HUDEP-2 (cell line): Measurements from ENCODE around the gene TRIM72.
"Not testable (repeated sequence)": the region's sequence is repeated elsewhere in the genome, so short reads cannot be mapped to it uniquely, and the experiment has no call there.

ENCODE experiments used
- DNase-seq, 76 experiments: peaks; one replicate each; lab custom pipeline; 2025; ENCODE audit not compliant: unreplicated experiment in 76 of 76; lab: John Stamatoyannopoulos, UW

TRIM72 gene

DNA sequence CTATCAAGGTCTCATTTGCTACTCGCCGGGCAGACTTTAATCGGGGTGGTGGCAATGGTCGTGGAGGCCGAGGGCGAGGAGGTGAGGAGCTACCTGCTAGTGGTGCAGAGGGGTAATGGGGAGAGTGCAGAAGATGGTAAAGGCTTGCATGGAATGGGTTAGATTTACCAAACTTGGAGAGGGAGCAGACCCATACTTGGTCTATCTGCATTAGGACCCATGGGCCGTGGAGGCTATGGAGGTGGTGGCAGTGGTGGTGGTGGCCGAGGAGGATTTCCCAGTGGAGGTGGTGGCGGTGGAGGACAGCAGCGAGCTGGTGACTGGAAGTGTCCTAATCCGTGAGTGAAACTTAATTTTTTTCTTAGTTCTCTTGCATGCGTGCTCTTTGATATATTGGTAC is 23.9 kb upstream of the TRIM72 start:
- no peak for DNase-seq

- DNase-seq, result no peak
Observed at GRCh38 chr16:31190818-31191444, 23.0 kb upstream of the TRIM72 start.

DNA sequence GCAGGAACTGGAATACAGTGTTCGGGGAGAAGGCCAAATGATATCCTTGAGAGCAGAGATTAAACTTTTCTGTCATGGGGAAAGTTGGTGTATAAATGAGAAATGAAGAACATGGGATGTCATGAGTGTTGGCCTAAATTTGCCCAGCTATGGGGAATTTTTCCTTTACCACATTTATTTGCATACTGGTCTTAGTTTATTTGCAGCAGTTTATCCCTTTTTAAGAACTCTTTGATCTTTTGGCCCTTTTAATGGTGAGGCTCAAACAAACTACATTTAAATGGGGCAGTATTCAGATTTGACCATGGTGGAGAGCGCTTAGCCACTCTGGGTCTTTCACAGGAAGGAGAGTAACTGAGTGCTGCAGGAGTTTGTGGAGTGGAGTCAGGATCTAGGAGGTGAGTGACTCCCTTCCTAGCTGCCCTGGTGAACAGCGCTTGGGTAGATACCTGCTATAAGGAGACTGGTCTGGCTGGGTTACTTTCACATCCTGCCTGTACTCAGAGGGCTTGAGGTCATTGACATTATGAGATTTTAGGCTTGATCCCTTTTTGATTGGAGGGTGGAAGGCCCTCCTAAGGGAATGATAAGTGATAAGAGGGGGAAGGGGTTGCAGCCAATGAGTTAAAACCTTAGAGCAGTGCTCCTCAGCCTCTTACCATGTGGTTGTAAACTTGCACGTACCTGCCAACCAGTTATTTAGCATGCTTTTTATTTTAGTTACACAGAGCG is 22.1 kb upstream of the TRIM72 start:
- no peak for DNase-seq

DNA sequence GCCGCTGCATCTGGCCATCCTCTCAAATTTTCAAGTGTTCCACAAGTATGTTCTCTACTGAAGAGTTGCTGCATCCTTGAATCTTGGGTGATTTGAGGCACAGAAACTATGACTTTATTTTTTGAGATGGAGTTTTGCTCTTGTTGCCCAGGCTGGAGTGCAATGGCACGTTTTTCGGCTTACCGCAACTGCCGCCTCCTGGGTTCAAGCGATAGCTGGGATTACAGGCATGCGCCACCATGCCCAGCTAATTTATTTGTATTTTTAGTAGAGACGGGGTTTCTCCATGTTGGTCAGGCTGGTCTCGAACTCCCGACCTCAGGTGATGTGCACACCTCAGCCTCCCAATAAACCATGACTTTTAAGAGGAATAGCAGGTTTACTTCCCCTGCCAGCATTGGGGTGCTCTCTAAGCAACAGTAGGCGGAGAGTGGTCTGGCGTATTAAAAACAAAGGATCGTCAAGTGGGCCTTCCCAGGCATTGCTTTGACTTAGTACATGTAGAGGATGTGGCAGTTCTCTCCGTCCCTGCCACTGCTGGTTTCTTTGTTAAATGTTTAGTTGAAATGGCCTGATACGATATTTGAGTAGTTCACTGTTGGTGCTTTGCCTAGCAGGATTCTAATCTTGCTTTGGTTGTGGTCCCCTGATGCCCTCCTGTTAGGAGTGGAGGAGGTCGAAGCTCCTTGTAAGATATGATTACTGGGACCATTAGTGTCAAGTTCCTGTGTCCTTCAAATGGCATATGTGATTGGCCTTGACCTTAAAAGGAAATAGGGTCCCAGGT is 20.9 kb upstream of the TRIM72 start:
- DNase-seq, result no peak

DNA sequence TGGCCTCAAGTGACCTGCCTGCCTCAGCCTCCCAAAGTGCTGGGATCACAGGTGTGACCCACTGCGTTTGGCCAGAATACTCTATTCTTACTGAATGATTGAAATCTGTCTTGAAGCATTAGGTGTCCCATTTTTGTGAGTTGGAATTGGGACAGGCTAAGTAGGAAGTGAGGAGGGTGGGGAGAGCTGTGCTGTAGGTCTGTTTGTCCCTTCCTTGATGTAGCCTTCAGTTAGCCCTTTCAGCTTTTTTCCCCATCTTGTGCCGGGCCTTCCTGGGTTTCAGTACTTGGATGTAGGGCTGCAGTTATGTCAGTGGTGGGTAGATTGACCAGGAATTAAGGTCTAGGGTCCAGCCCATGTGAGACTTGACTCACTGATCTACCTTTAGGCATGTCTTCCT is 20.0 kb upstream of the TRIM72 start:
- no peak for DNase-seq

DNA sequence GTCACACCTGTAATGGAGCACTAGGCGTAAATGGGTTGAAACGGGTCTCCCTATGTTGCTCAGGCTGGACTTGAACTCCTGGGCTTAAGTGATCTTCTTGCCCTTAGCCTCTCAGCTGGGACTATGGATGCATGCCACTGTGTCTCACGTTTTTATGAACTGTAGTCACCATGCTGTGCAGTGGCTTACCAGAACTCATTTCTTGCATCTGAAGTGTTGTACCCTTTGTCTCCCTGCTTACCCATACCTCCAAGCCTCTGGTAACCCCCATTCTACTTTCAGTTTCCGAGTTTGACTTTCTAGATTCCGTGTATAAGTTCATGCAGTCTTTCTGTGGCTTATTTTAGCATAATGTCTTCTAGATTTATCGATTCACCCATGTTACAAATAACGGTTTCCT is 19.0 kb upstream of the TRIM72 start:
- no peak for DNase-seq

- not testable (repeated sequence) for DNase-seq
Observed at GRCh38 chr16:31195861-31196260, 18.1 kb upstream of the TRIM72 start.

DNA sequence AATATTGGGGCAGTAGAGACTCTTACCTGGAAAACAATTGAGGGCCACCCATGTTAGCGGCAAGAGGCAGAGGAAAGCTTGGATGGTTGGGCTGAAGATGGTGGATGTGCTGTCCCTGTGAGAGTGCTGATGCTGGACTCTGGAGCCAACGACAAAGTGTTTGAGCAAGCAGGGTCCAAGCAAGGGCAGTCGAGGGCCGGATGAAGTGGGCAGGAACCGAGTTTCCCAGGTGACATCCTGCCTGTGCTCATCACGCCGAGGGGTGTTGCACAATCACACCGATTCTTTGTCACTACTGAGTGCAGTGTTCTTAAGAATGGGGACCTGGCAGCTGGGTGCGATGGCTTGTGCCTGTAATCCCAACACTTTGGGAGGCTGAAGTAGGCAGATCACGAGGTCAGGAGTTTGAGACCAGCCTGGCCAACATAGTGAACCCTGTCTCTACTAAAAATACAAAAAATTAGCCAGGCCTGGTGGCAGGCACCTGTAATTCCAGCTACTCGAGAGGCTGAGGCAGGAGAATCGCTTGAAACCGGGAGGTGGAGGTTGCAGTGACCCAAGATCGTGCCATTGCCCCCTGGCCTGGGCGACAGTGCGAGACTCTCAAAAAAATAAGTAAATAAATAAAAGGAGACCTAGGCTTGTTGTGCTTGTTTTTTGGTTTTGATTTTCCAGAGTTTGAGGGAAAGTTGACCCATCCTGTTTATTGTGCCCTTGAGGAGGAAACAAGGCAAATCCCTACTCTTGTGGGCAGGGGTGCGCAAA is 17.4 kb upstream of the TRIM72 start:
- no peak for DNase-seq

GRCh38 chr16:31198207-31198882 is 15.6 kb upstream of the TRIM72 start:
- no peak for DNase-seq

DNA sequence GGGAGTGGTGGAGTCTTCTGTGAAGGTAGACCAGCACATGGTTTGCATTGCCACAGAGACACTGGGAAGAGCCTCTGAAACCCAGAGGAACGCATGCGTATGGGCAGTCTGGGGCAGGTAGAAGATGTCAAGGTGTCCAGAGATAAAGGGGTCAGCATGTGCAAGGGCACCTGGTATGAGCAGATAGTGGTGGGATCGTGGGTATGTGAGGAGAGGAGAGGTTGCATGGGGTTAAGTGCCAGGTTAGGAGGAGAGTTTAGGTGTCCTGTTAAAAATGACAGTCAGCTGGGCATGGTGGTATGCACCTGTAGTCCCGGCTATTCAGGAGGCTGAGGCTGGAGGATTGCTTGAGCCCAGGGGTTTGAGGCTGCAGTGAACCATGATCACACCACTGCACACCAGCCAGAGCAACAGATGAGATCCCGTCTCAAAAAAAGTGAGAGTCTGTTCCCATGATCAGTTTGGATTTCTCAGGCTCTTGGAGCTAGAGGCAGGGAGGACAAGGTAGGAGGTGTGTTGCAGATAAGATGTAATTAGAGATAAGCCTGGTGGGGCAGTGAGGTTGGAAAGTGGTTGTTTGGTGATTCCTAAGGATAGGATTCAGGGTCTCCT is 14.4 kb upstream of the TRIM72 start:
- no peak for DNase-seq

- not testable (repeated sequence) for DNase-seq
Observed at GRCh38 chr16:31200111-31200510, 13.8 kb upstream of the TRIM72 start.

GRCh38 chr16:31200821-31201568 is 12.9 kb upstream of the TRIM72 start:
- DNase-seq, result peak in 13 of 76 experiments; percentile 5 to 27 (median 14)

DNA sequence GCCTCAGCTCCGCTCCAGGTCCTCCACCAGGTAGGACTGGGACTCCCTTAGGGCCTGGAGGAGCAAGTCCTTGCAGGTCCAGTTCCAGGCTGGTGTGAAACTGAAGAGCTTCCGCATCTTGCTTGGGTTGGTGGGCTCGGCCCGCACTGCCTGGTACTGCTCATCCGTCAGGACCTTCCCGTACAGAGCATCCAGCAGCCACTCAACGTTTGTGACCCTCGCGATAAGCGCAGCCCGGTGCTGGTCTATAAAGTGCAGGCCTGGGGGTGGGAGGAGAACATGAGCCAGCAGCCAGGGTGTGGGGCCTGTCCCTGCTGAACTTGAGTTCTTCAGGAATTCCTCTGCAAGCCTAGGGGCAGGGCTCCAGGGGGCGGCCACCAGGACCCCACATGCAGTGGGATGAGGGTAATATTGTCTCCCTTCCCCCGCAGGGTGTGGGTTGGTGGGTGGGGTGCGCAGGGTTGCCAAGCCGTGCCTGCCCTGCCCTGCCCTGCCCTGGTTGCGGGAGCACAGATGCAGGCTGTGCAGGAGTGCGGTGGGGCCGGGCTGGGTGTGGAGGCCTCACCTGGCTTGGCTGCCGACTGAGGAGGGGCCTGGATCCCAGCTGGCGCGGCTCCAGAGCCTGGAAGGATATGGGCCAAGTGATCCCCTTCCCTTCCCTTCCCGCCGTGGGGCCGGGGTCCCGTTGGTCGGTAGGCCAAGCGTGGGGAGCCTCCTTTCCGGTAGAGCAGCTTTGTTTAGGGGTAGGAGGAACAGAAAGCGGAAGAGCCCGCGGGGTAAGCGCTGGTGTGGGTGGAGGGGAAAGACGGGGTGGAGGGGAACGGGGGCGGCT is 12.1 kb upstream of the TRIM72 start:
- peak in 21 of 76 experiments; percentile 11 to 47 (median 24) for DNase-seq

DNA sequence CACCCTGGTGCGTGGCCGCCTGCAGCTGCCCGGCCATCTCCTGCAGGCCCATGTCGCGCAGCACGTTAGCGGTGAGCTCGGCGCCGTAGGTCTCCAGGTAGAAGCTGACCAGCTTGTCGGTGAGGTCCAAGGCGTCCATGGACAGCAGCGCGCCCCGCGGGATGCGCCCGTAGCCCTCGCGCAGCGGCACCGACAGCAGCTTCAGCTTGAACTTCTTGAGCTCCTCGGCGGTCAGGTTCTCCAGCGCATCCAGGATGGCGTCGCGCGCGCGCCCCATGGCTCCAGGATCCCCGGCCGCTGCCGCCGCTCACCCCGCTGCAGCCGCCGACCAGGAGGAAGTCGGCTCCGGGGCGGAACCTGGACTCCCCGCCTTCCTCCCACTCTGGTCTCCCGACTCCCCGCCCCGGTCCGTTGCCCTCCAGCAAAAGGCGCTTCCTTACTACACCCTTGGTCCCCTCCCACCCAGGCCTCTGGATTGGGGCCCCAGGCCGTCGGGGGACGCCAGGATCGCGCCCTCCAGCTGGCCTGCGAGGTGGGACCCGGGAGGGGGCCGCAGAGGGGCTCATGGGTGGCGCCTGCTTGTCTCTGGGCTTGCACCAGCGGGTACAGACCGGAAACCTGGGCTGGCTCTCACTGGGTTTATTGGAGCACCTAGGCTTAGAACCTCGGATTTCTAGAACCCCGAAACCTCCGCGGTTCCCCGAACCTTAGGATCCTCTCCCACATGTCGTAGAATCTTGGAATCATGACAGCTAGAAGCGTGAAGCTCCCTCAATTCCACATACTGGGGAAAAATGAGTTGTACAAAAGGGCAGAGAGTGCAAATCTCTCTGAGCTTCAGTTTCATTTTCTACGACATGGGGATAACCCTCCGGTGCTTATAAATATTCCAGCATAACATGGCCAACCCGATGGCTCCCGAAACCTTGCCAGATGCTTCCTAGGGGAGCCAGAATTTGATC is 11.2 kb upstream of the TRIM72 start, which contains the start of gene PYCARD:
Gene PYCARD (minus strand): TSS at position 347 of the 962 bp plus-strand sequence. CDS start 70 bp downstream, at position 277.
- peak in 7 of 76 experiments; percentile 10 to 37 (median 21) for DNase-seq

GRCh38 chr16:31204871-31205666 is 8.8 kb upstream of the TRIM72 start:
- DNase-seq, result no peak

DNA sequence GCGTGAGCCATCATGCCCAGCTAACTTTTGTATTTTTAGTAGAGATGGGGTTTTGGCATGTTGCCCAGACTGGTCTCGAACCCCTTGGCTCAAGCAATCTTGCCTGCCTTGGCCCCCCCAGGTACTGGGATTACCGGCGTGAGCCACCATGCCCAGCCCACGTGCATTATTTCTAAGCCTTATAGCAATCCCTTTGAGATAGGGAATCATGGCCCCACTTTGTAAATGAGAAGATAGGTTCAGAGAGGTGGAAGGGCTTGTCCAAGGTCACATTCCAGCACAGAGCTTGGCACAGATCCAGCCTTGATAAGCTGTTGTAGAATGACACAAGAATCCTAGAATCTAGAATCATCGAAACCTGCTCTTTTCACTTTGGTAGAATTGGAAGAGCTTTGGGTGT is 7.1 kb upstream of the TRIM72 start:
- DNase-seq, result peak in 2 of 76 experiments; percentile 12 to 19
